ACC112 (cell line): ENCODE measurements around the gene FRS2.
A peak's percentile ranks its signal among the peaks of the same experiment; 100 is the strongest.

ENCODE experiments used
- H2AFZ ChIP-seq: fragments of 200-600 bp; sonication (generic); one replicate; pipeline ENCODE4 v1.6.0; 2017; ENCODE audit warnings: antibody characterized with exemption, low read length; ENCODE audit not compliant: unreplicated experiment
- H3K27ac ChIP-seq: fragments of 200-600 bp; sonication (generic); 2 replicates; pipeline ENCODE4 v1.5.1; 2014; ENCODE audit warnings: low read depth, mild to moderate bottlenecking, antibody characterized with exemption, low read length, moderate library complexity
- H3K27me3 ChIP-seq: fragments of 200-600 bp; sonication (generic); 2 replicates; pipeline ENCODE4 v1.6.1; 2014; ENCODE audit warnings: mild to moderate bottlenecking, antibody characterized with exemption, low read length, moderate library complexity, mixed read lengths; ENCODE audit not compliant: insufficient read depth
- H3K36me3 ChIP-seq: fragments of 200-600 bp; sonication (generic); 2 replicates; pipeline ENCODE4 v1.6.1; 2016; ENCODE audit warnings: mild to moderate bottlenecking, antibody characterized with exemption, low read length, moderate library complexity, mixed read lengths; ENCODE audit not compliant: insufficient read depth
- H3K4me1 ChIP-seq: fragments of 200-600 bp; sonication (generic); one replicate; pipeline ENCODE4 v1.6.1; 2016; ENCODE audit warnings: low read length, mixed read lengths; ENCODE audit not compliant: insufficient read depth, unreplicated experiment, control insufficient read depth
- H3K4me3 ChIP-seq: fragments of 200-600 bp; sonication (generic); 2 replicates; pipeline ENCODE4 v1.5.1; 2014; ENCODE audit warnings: mild to moderate bottlenecking, low read depth, low read length
- H3K79me2 ChIP-seq: fragments of 200-600 bp; sonication (generic); one replicate; pipeline ENCODE4 v1.6.0; 2016; ENCODE audit warnings: low read length; ENCODE audit not compliant: control insufficient read depth, unreplicated experiment, insufficient read depth

Gene FRS2

DNA sequence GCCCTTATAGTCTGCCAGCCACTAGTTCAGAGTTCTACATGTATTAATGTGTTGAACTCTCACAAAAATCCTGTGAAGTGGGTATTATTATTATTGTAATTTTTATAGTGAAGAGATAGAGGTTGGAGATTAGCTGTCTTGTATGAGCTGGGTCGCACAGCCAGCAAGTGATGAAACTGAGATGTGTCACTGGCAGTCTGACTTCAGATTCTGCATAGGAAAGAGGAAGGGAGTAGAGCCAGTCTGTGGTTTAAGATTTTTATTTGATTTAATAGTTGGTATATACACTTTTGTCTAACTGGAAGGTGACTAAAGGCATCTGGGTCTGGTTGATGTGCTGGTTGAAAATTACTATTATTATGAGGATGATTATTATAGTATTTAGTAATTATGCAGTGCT is 5.8 kb upstream of the FRS2 start:
- Histone ChIP-seq H3K36me3 (no peaks in the 10 kb centered on the region), H3K27me3 (no peaks in the 10 kb centered on the region), H3K4me1 (peaks cover 16% of the 10 kb centered on the region), H3K79me2 (no peaks in the 10 kb centered on the region), H3K4me3 (no peak overlapping the region), H2AFZ (no peak overlapping the region), H3K27ac (no peak overlapping the region)

DNA sequence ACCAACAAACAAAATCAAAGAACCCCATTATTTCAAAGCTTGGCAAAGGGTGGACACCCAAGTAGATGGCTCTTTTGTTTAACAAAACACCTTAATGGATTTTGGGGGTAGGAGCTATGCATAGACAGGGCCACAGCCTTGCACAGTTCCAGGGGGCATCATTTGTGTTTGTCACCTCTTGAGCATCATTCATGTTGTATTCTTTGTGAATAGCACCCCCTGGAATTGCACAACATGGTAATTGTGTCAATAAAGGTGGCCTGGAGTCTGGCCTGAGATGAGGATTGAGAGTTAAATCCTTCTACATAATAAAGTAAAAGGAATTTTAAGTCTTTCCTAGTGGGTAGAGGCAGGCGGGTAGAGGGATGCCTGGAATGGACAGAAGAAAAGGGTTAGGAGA is 3.3 kb upstream of the FRS2 start:
- no peaks in the 10 kb centered on the region for H3K27me3 ChIP-seq
- no peak overlapping the region for H3K4me3 ChIP-seq
- H3K79me2 ChIP-seq: peaks cover 17% of the 10 kb centered on the region
- peaks cover 22% of the 10 kb centered on the region for H3K4me1 ChIP-seq
- no peak overlapping the region for H2AFZ ChIP-seq
- H3K36me3 ChIP-seq: no peaks in the 10 kb centered on the region
- no peak overlapping the region for H3K27ac ChIP-seq

DNA sequence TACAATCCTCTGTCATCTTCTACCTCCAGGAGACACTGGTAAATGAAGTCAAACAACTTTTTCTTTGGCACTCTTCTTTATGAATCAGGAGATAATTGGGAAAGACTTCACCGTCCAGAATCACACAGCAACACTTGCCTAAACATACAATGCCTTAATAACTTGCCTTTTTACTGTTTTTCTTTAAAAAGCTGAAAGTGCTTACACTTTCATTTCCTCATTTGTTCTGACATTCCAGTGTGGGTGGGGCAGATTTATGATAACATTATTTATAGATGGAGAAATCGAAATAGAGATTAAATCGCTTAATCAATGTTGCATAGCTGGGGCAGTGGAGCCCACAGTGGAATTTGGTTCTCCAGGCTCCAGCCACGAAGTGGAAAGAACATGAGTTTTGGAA is 2.8 kb upstream of the FRS2 start:
- Histone ChIP-seq H3K79me2 (peaks cover 22% of the 10 kb centered on the region), H2AFZ (peak overlapping the region; percentile 58), H3K4me1 (peaks cover 27% of the 10 kb centered on the region), H3K27me3 (no peaks in the 10 kb centered on the region), H3K36me3 (no peaks in the 10 kb centered on the region), H3K4me3 (peak overlapping the region; percentile 13; the same call in 1 of the 2 replicates), H3K27ac (no peak overlapping the region)

DNA sequence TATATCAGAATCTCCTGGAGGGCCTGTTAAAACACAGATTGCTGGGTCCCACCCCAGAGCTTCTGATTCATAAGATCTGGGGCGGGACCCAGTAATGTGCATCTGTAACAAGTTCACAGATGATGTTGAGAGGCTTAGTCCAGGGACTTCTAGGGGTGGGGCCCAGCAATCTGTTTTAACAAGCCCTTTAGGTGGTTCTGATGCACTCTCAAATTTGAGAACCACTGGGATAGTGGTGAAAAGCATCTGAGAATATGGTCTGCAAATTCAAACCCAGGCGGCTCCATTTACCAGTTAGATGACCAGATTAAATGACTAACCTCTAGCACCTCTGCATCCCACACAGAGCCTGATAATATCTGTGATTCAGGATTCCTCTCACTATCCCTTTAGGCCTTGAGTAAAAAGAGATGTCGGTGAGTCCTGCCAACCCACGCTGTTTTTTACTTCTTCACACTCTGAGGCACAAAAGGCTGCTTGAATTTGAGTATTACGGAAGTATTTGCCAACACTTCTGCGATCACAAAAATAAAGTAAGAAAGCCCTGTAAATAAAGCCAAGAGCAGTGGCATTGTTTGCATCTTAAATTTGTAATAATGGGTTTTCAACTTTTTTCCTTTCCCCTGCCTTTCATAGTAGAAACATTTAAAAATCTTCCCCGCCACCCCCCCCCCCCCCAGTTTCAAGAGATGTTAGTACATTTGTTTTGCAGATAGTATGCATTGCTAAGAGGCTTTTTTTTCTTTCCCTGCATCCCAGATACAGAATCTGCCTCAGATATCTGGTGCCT is 1.8 kb upstream of the FRS2 start:
- no peaks in the 10 kb centered on the region for H3K36me3 ChIP-seq
- H3K4me3 ChIP-seq: no peak overlapping the region
- H2AFZ ChIP-seq: peak overlapping the region; percentile 37
- peaks cover 33% of the 10 kb centered on the region for H3K79me2 ChIP-seq
- peaks cover 38% of the 10 kb centered on the region for H3K4me1 ChIP-seq
- no peak overlapping the region for H3K27ac ChIP-seq
- H3K27me3 ChIP-seq: no peaks in the 10 kb centered on the region

DNA sequence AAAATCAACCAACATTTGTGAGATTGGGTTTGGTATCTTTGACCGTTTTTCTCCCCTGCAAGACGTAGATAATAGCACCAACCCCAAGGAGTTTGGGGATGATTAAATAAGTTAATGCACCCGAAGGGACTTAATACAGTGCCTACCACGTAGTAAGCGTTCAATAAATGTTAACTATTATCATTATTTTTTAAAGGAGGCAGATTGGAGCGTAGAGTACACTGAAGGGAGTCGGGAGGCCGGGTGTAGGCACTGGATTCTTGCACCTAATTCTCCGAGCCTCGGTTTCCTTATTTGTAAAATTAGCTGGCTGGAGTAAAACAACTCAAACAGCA is 367 bp upstream of the FRS2 start:
- Histone ChIP-seq H3K36me3 (no peaks in the 10 kb centered on the region), H3K4me1 (peaks cover 52% of the 10 kb centered on the region), H3K27ac (no peak overlapping the region; the same call in 1 of the 2 replicates), H3K4me3 (peak overlapping the region; percentile 96), H3K79me2 (peaks cover 47% of the 10 kb centered on the region), H2AFZ (peak overlapping the region; percentile 94), H3K27me3 (no peaks in the 10 kb centered on the region)

DNA sequence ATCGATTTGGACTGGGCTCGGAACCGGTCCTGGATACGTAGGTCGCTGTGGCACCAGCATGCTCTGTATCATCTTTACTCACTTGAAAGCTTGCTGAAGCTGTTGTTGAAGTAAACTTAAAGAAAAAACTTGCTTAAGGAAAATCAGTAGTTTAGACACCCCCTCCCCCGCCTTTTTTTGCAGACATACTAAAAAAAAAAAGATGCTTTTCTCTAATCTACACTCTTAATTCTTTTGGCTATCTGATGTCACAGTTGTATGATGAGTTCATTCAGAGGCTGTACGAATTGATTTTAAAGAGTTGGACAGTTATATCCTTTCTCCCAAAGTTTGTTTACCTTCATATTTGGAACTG is 865 bp downstream of the FRS2 start:
- Histone ChIP-seq H3K27ac (peak overlapping the region; percentile 85; the same call in 1 of the 2 replicates), H3K4me1 (peaks cover 64% of the 10 kb centered on the region), H3K4me3 (peak overlapping the region; percentile 96), H2AFZ (peak overlapping the region; percentile 52), H3K36me3 (no peaks in the 10 kb centered on the region), H3K27me3 (no peaks in the 10 kb centered on the region), H3K79me2 (peaks cover 59% of the 10 kb centered on the region)

DNA sequence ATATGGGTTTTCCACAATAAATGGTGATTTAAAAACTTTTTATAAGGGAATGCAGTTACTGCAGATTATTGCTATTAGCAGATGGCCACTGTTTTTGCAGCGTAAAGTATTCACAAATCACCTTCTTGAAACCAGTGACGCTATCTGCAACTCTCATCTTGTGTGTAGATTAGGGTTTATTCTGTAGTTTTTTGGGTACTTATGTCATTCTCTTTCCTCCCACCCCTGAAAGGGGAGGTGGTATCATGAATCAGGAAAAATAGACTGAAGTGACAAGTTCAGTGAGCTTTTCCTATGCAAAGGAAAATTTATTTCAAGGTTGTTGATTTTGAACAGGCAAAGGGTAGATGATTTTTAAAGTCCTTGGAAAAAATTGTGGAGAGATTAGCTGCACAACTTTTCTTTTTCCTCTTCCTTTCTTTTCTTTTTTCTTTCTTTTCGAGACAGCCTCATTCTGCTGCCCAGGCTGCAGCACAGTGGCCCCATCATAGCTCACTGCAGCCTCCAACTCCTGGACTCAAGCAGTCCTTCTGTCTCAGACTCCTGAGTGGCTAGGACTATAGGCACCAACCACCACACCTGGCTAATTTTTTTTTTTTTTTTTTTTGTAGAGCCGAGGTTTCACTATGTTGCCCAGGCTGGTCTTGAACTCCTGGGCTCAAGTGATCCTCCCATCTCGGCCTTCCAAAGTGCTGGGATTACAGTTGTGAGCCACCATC is 1.6 kb downstream of the FRS2 start:
- H3K79me2 ChIP-seq: peaks cover 65% of the 10 kb centered on the region
- peak overlapping the region; percentile 96 for H3K4me3 ChIP-seq
- no peaks in the 10 kb centered on the region for H3K27me3 ChIP-seq
- no peak overlapping the region for H2AFZ ChIP-seq
- no peak overlapping the region for H3K27ac ChIP-seq
- H3K4me1 ChIP-seq: peaks cover 69% of the 10 kb centered on the region
- H3K36me3 ChIP-seq: no peaks in the 10 kb centered on the region

DNA sequence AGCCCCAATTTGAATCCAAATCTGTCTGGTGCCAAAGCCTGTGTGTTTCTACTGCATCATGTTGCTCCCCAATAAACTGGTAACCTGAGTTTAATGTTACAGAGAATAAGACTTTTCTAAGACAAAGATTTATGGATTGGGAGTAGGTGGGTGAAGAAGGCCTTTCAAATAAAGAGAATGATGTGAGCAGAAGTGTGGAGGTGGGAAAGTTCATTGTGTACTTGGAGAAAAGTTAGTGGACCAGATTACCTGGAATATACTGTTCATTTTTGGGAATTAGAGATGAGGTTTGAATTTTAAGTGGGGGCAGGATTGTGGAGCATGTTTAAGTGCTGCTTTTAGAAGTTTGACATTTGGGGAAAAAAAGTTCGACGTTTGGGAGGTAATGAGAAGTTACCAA is 3.1 kb downstream of the FRS2 start:
- Histone ChIP-seq H3K79me2 (peaks cover 71% of the 10 kb centered on the region), H3K36me3 (no peaks in the 10 kb centered on the region), H2AFZ (no peak overlapping the region), H3K4me1 (peaks cover 56% of the 10 kb centered on the region), H3K4me3 (no peak overlapping the region), H3K27me3 (no peaks in the 10 kb centered on the region), H3K27ac (no peak overlapping the region)

DNA sequence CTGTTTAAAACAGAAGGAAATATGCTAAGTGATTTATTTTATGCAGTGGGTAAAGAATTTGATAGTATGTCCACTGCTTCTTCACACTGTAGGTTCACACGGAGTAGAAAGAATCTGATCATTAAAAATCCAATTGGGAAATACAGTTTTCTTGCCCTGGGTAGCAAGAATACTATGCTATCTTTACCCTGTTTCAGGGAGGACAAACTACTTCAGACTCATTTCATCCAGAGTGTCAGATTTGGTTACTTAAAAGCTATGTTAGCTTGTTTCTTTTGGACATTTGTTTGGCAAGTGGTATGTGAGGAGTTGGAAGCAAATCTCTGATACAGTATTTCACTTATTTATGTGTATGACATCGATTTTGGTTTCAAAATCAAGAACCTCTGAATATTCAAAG is 4.3 kb downstream of the FRS2 start:
- H3K27me3 ChIP-seq: no peaks in the 10 kb centered on the region
- peak overlapping the region; percentile 73 for H3K4me3 ChIP-seq
- H3K27ac ChIP-seq: peak overlapping the region; percentile 81
- H3K36me3 ChIP-seq: no peaks in the 10 kb centered on the region
- peaks cover 82% of the 10 kb centered on the region for H3K79me2 ChIP-seq
- peaks cover 53% of the 10 kb centered on the region for H3K4me1 ChIP-seq
- H2AFZ ChIP-seq: no peak overlapping the region

DNA sequence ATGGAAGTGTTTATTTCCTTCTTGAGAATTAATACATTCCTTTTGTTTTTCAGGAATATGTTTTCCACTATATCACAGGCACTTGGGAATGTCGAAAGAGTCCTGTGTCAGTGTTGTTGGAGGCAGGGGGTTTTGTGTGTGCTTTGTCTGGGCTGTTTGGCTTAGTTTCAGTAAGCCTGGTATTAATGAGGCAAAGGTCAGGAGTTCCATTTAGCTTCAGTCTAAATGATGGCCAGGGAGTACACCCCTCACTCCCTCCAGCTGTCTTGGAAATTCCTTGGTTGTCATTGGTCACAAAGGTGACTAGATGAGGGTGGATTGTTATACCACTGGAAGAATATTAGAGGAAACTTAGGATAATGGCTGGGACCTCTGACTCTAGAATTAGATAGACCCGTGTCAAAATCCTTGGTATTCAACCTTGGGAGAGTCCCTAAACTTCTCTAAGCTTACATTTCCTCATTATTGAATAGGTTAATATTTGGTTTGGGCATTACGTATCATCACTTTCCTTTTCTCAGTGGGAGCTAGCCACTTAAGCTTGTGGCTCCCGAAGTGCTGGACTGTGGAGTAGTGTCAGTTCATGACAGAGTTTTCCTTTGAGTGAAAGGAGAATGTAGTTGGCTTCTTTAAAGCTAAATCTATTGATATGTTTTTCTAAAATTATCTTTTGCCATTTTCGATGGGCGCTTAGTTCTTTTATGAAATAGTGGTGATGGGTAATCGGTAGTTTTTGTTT is 5.2 kb downstream of the FRS2 start:
- Histone ChIP-seq H3K36me3 (no peaks in the 10 kb centered on the region), H3K79me2 (peaks cover 90% of the 10 kb centered on the region), H3K27me3 (no peaks in the 10 kb centered on the region), H2AFZ (no peak overlapping the region), H3K4me1 (peaks cover 53% of the 10 kb centered on the region), H3K27ac (peak overlapping the region; percentile 81), H3K4me3 (peak overlapping the region; percentile 73)
